ENCODE measurements around the gene PRDM16. TPM values are rescaled to one million over a fixed set of nuclear protein-coding genes. Genes with fewer than 3 reads are reported as not detected.

PRDM16 gene
- total RNA-seq, 1 donor from 2014 or later = 21.4 TPM

DNA sequence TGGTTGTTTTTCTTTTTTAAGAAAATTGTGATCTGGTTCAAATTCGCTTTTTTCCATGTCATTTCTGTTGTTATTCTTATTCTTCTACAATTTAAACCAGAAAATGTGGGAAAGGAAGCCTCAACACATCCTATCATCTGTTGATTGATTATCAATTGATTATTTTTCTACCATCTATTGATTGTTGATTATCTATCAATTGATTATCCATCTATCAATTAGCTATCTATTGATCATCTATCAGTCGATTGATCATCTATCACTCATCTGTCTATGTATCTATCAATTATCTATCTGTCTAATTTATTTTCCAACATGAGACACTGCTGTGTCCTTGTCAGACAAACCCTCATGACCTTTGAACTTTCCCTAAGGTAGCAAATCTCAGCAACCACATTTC lies 249.3 kb downstream of the PRDM16 start:
- peaks cover 17% of the 10 kb centered on the region for H3K27me3 Mint-ChIP-seq (ENCODE audit: unreplicated experiment)
- peaks cover 3% of the 10 kb centered on the region for H3K4me1 Mint-ChIP-seq (ENCODE audit: unreplicated experiment)
- H3K9me3 Mint-ChIP-seq (ENCODE audit: unreplicated experiment) = peaks cover 7% of the 10 kb centered on the region
- peak overlapping the region; percentile 61 for H3K27ac Mint-ChIP-seq (ENCODE audit: unreplicated experiment)
- peaks cover 15% of the 10 kb centered on the region for H3K36me3 Mint-ChIP-seq (ENCODE audit: low read depth, unreplicated experiment)
- no peak for TF ChIP-seq CTCF (IDR thresholded peaks at IDR 0.05; ENCODE audit: unreplicated experiment)
- no peak overlapping the region for H3K4me3 Mint-ChIP-seq (ENCODE audit: unreplicated experiment)
- DNase-seq (ENCODE audit: low spot score) = no peak

DNA sequence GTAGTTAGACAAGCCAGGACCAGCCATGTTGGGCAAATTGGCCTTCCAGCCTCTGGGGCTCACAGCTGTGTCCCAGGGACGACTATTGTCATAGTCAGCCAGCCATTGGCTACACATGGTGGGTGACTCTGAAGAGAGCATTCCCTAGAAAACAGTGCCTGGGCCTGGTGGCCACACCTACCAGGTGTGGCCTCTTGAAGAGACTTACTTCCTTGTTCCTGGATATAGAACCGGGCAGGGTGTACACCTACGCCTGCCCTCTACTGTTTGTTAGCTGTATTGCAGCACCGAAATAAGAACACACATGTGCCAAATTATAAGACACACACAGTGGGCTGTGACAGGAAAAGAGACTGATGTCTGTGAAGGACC lies 250.9 kb downstream of the PRDM16 start:
- no peaks in the 10 kb centered on the region for H3K4me1 Mint-ChIP-seq (ENCODE audit: unreplicated experiment)
- peak; percentile 46 for DNase-seq (ENCODE audit: low spot score)
- peaks cover 12% of the 10 kb centered on the region for H3K36me3 Mint-ChIP-seq (ENCODE audit: low read depth, unreplicated experiment)
- peak; percentile 78 for TF ChIP-seq CTCF (IDR thresholded peaks at IDR 0.05; ENCODE audit: unreplicated experiment)
- peaks cover 14% of the 10 kb centered on the region for H3K27me3 Mint-ChIP-seq (ENCODE audit: unreplicated experiment)
- peaks cover 7% of the 10 kb centered on the region for H3K9me3 Mint-ChIP-seq (ENCODE audit: unreplicated experiment)
- H3K4me3 Mint-ChIP-seq (ENCODE audit: unreplicated experiment) = no peak overlapping the region
- H3K27ac Mint-ChIP-seq (ENCODE audit: unreplicated experiment) = no peak overlapping the region

- Mint-ChIP-seq H3K9me3 (ENCODE audit: unreplicated experiment) (peaks cover 7% of the 10 kb centered on the region), H3K27ac (ENCODE audit: unreplicated experiment) (no peak overlapping the region), H3K4me3 (ENCODE audit: unreplicated experiment) (no peak overlapping the region), H3K4me1 (ENCODE audit: unreplicated experiment) (no peaks in the 10 kb centered on the region), H3K36me3 (ENCODE audit: low read depth, unreplicated experiment) (peaks cover 12% of the 10 kb centered on the region), H3K27me3 (ENCODE audit: unreplicated experiment) (peaks cover 14% of the 10 kb centered on the region)
- DNase-seq (ENCODE audit: low spot score) = no peak
- peak; percentile 25 for TF ChIP-seq CTCF (IDR thresholded peaks at IDR 0.05; ENCODE audit: unreplicated experiment)
These were observed 251.5 kb downstream of the PRDM16 start for GRCh38 chr1:3320246-3321152.

- peaks cover 1% of the 10 kb centered on the region for H3K9me3 Mint-ChIP-seq (ENCODE audit: unreplicated experiment)
- TF ChIP-seq CTCF (IDR thresholded peaks at IDR 0.05; ENCODE audit: unreplicated experiment) = no peak
- no peaks in the 10 kb centered on the region for H3K4me1 Mint-ChIP-seq (ENCODE audit: unreplicated experiment)
- H3K36me3 Mint-ChIP-seq (ENCODE audit: low read depth, unreplicated experiment) = peaks cover 10% of the 10 kb centered on the region
- DNase-seq (ENCODE audit: low spot score) = no peak
- H3K27me3 Mint-ChIP-seq (ENCODE audit: unreplicated experiment) = peaks cover 15% of the 10 kb centered on the region
- no peak overlapping the region for H3K27ac Mint-ChIP-seq (ENCODE audit: unreplicated experiment)
- H3K4me3 Mint-ChIP-seq (ENCODE audit: unreplicated experiment) = no peak overlapping the region
These were observed 252.8 kb downstream of the PRDM16 start for GRCh38 chr1:3321559-3322449.
